ENCODE data around the gene ARMC12.

GRCh38 chr6:35776364-35777215 is 39.8 kb downstream of the ARMC12 start, which contains the start of gene CLPSL2:
- no peak for TF ChIP-seq CTCF (IDR thresholded peaks at IDR 0.05; ENCODE audit: poor library complexity)
- no peak for TF ChIP-seq EZH2 (IDR thresholded peaks at IDR 0.05; ENCODE audit: borderline replicate concordance)

Data from hepatocyte (in vitro differentiated cells).